Trophoblast cell (in vitro differentiated cells and primary cell): ENCODE results near the gene CTNNA3.

Experiments
- DNase-seq, 2 donors: peaks; one replicate each; pipeline ENCODE4 v3.0.0-alpha.2; 2016
- H2AFZ ChIP-seq: 2 replicates; pipeline ENCODE4 v1.6.1; 2013; ENCODE audit warnings: low read length, moderate library complexity, mild to moderate bottlenecking; ENCODE audit not compliant: insufficient read depth, poor library complexity
- H2AK5ac ChIP-seq: 2 replicates; pipeline ENCODE4 v1.6.1; 2013; ENCODE audit warnings: mild to moderate bottlenecking, low read length
- H2BK120ac ChIP-seq: 2 replicates; pipeline ENCODE4 v1.6.1; 2013; ENCODE audit warnings: low read length, mild to moderate bottlenecking, moderate library complexity; ENCODE audit not compliant: insufficient read depth, poor library complexity
- H2BK12ac ChIP-seq: 2 replicates; pipeline ENCODE4 v1.6.1; 2013; ENCODE audit warnings: mild to moderate bottlenecking, low read length, moderate library complexity
- H2BK5ac ChIP-seq: 2 replicates; pipeline ENCODE4 v1.6.1; 2013; ENCODE audit warnings: low read length, low read depth, moderate library complexity, mild to moderate bottlenecking; ENCODE audit not compliant: poor library complexity
- H3K14ac ChIP-seq: 2 replicates; pipeline ENCODE4 v1.6.1; 2013; ENCODE audit warnings: mild to moderate bottlenecking, low read length
- H3K18ac ChIP-seq: 2 replicates; pipeline ENCODE4 v1.6.1; 2013; ENCODE audit warnings: mild to moderate bottlenecking, low read length
- H3K23ac ChIP-seq: 2 replicates; pipeline ENCODE4 v1.6.1; 2013; ENCODE audit warnings: low read length
- H3K27ac ChIP-seq: 2 replicates; pipeline ENCODE4 v1.5.1; 2013; ENCODE audit warnings: low read depth, mild to moderate bottlenecking, inconsistent platforms, low read length, moderate library complexity
- H3K27me3 ChIP-seq: 2 replicates; pipeline ENCODE4 v1.6.1; 2013; ENCODE audit warnings: inconsistent platforms, mild to moderate bottlenecking, low read length, moderate library complexity; ENCODE audit not compliant: insufficient read depth
- H3K36me3 ChIP-seq, 2 experiments: 1 replicate in 1 of 2; 2 replicates in 1 of 2; pipeline ENCODE4 v1.6.1; 2013; ENCODE audit warnings: low read length in 2 of 2, mild to moderate bottlenecking in 2 of 2, moderate library complexity in 1 of 2; ENCODE audit not compliant: insufficient read depth in 2 of 2, control insufficient read depth in 1 of 2
- H3K4ac ChIP-seq: 2 replicates; pipeline ENCODE4 v1.6.1; 2013; ENCODE audit warnings: low read depth, mild to moderate bottlenecking, low read length, moderate library complexity
- H3K4me1 ChIP-seq, 2 experiments: 1 replicate in 1 of 2; 2 replicates in 1 of 2; pipeline ENCODE4 v1.6.1; 2013; ENCODE audit warnings: low read length in 2 of 2, mild to moderate bottlenecking in 2 of 2, moderate library complexity in 1 of 2; ENCODE audit not compliant: insufficient read depth in 2 of 2, control insufficient read depth in 1 of 2
- H3K4me2 ChIP-seq: 2 replicates; pipeline ENCODE4 v1.6.1; 2013; ENCODE audit warnings: inconsistent platforms, mild to moderate bottlenecking, low read length, moderate library complexity
- H3K4me3 ChIP-seq: 2 replicates; pipeline ENCODE4 v1.5.1; 2013; ENCODE audit warnings: mild to moderate bottlenecking, low read depth, low read length, inconsistent platforms
- H3K79me1 ChIP-seq: one replicate; pipeline ENCODE4 v1.6.1; 2013; ENCODE audit warnings: low read length
- H3K79me2 ChIP-seq: 2 replicates; pipeline ENCODE4 v1.6.1; 2013; ENCODE audit warnings: low read length, mild to moderate bottlenecking; ENCODE audit not compliant: control insufficient read depth, insufficient read depth, poor library complexity
- H3K9ac ChIP-seq: 2 replicates; pipeline ENCODE4 v1.6.1; 2013; ENCODE audit warnings: mild to moderate bottlenecking, low read length
- H3K9me3 ChIP-seq: 2 replicates; pipeline ENCODE4 v1.6.1; 2013; ENCODE audit warnings: low read depth, mild to moderate bottlenecking, control low read depth, inconsistent platforms, low read length; ENCODE audit not compliant: insufficient read depth
- H4K12ac ChIP-seq: 2 replicates; pipeline ENCODE4 v1.6.1; 2013; ENCODE audit warnings: low read depth, mild to moderate bottlenecking, low read length, moderate library complexity
- H4K8ac ChIP-seq: 2 replicates; pipeline ENCODE4 v1.6.1; 2013; ENCODE audit warnings: low read depth, mild to moderate bottlenecking, low read length, moderate library complexity
- H4K91ac ChIP-seq: one replicate; pipeline ENCODE4 v1.6.1; 2013; ENCODE audit warnings: low read depth, mild to moderate bottlenecking, low read length, moderate library complexity
- WGBS: extraction: QIAGEN DNeasy Blood & Tissue Kit; methylation state at CpG from one replicate; pipeline ENCODE4 v1.1.7; 2013; ENCODE audit warnings: missing lambda C conversion rate; ENCODE audit not compliant: insufficient read length, insufficient coverage; ENCODE audit errors: extremely low coverage; 5-methylcytosine and 5-hydroxymethylcytosine counted together

Gene CTNNA3

GRCh38 chr10:66843396-66843795 lies 852.6 kb downstream of the CTNNA3 start:
- H3K4me3 ChIP-seq: no peak overlapping the region
- WGBS: no CpG with 5 or more reads among the region's 1 CpG

GRCh38 chr10:66842867-66843266 lies 853.1 kb downstream of the CTNNA3 start:
- Histone ChIP-seq H4K12ac (no peak overlapping the region), H3K79me2 (no peaks in the 10 kb centered on the region), H2AK5ac (no peak overlapping the region), H4K91ac (no peak overlapping the region), H3K9ac (no peak overlapping the region), H2BK5ac (no peak overlapping the region), H3K23ac (no peak overlapping the region), H3K4me1 (no peaks in the 10 kb centered on the region), H3K27me3 (no peaks in the 10 kb centered on the region), H4K8ac (no peak overlapping the region), H3K4ac (no peak overlapping the region), H3K18ac (no peak overlapping the region), H3K14ac (no peak overlapping the region), H2BK12ac (no peak overlapping the region), H3K36me3 (no peaks in the 10 kb centered on the region), H2AFZ (no peak overlapping the region), H3K4me2 (no peak overlapping the region), H2BK120ac (no peak overlapping the region), H3K27ac (no peak overlapping the region), H3K79me1 (no peaks in the 10 kb centered on the region), H3K4me3 (no peak overlapping the region), H3K9me3 (no peaks in the 10 kb centered on the region)
- WGBS: no CpG with 5 or more reads among the region's 4 CpGs
- no peak for DNase-seq

More at GRCh38 chr10:66843396-66843795, 852.6 kb downstream of the CTNNA3 start:
- Histone ChIP-seq H3K27me3 (no peaks in the 10 kb centered on the region), H2AK5ac (no peak overlapping the region), H4K12ac (no peak overlapping the region), H3K79me1 (no peaks in the 10 kb centered on the region), H3K4ac (no peak overlapping the region), H2BK120ac (no peak overlapping the region), H3K9ac (no peak overlapping the region), H3K14ac (no peak overlapping the region), H3K4me2 (no peak overlapping the region), H3K4me1 (no peaks in the 10 kb centered on the region), H2BK12ac (no peak overlapping the region), H3K18ac (no peak overlapping the region), H4K8ac (no peak overlapping the region), H3K23ac (no peak overlapping the region), H3K9me3 (no peaks in the 10 kb centered on the region), H3K36me3 (no peaks in the 10 kb centered on the region), H2AFZ (no peak overlapping the region), H3K27ac (no peak overlapping the region), H2BK5ac (no peak overlapping the region), H4K91ac (no peak overlapping the region), H3K79me2 (no peaks in the 10 kb centered on the region)
- DNase-seq: no peak

DNA sequence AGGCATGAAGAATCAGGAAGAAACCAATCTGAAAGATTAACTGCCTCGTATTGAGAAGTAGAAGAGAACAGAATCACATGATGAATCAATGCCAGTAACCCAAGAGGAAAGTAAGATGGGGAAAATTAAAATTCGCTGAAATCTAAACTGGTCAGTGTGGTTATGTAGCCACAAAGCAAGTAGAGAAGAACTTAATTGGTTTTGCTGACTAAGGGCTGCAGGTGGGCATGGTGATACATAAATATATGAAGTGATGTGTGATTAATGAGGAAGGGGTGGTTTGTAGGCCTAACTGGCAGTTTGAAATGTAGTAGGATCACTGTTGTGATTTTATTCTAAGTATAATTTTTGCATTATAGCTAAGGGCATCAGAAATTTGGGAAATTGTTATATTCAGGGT lies 853.6 kb downstream of the CTNNA3 start:
- no peak overlapping the region for H3K4me2 ChIP-seq
- H2BK12ac ChIP-seq: no peak overlapping the region
- no CpG with 5 or more reads among the region's 2 CpGs for WGBS
- H2BK120ac ChIP-seq: no peak overlapping the region
- no peaks in the 10 kb centered on the region for H3K79me2 ChIP-seq
- no peak overlapping the region for H2AFZ ChIP-seq
- H3K14ac ChIP-seq: no peak overlapping the region
- no peaks in the 10 kb centered on the region for H3K9me3 ChIP-seq
- H3K27me3 ChIP-seq: no peaks in the 10 kb centered on the region
- no peak overlapping the region for H3K27ac ChIP-seq
- H3K18ac ChIP-seq: no peak overlapping the region
- H3K4me1 ChIP-seq: no peaks in the 10 kb centered on the region
- H2AK5ac ChIP-seq: no peak overlapping the region
- no peaks in the 10 kb centered on the region for H3K36me3 ChIP-seq
- no peak overlapping the region for H4K91ac ChIP-seq
- no peaks in the 10 kb centered on the region for H3K79me1 ChIP-seq
- no peak overlapping the region for H3K4ac ChIP-seq
- H4K12ac ChIP-seq: no peak overlapping the region
- no peak overlapping the region for H3K23ac ChIP-seq
- no peak overlapping the region for H3K9ac ChIP-seq
- H4K8ac ChIP-seq: no peak overlapping the region
- no peak overlapping the region for H3K4me3 ChIP-seq
- H2BK5ac ChIP-seq: no peak overlapping the region
- no peak for DNase-seq

GRCh38 chr10:66838656-66839055 lies 857.3 kb downstream of the CTNNA3 start:
- Histone ChIP-seq H3K23ac (no peak overlapping the region), H3K4me2 (no peak overlapping the region), H4K91ac (no peak overlapping the region), H3K9me3 (no peaks in the 10 kb centered on the region), H3K79me1 (no peaks in the 10 kb centered on the region), H4K8ac (no peak overlapping the region), H2AFZ (no peak overlapping the region), H3K9ac (no peak overlapping the region), H2BK12ac (no peak overlapping the region), H2AK5ac (no peak overlapping the region), H3K4ac (no peak overlapping the region), H3K79me2 (no peaks in the 10 kb centered on the region), H3K4me1 (no peaks in the 10 kb centered on the region), H4K12ac (no peak overlapping the region), H3K4me3 (no peak overlapping the region), H3K14ac (no peak overlapping the region), H3K36me3 (no peaks in the 10 kb centered on the region), H2BK120ac (no peak overlapping the region), H3K27me3 (no peaks in the 10 kb centered on the region), H3K18ac (no peak overlapping the region), H2BK5ac (no peak overlapping the region), H3K27ac (no peak overlapping the region)
- WGBS: no CpG with 5 or more reads among the region's 3 CpGs
- no peak for DNase-seq
